Ovary (tissue), 9 donors: ENCODE measurements around the gene GDAP2. TPM values are rescaled to one million over a fixed set of nuclear protein-coding genes. Genes with fewer than 3 reads are reported as not detected.

Experiments
- DNase-seq, 5 donors: peaks; one replicate each; pipeline ENCODE4 v3.0.0-alpha.2; 2019 to 2020
- H3K27ac ChIP-seq, 2 donors: fragments of 200-600 bp; one replicate each; pipeline versions ENCODE4 v1.5.1 to v1.8.0; 2019 to 2022
- H3K27me3 ChIP-seq: fragments of 200-600 bp; one replicate; pipeline ENCODE4 v1.8.0; 2022
- H3K36me3 ChIP-seq: fragments of 200-600 bp; sonication (generic); one replicate; pipeline ENCODE4 v1.5.1; 2019
- H3K4me1 ChIP-seq: one replicate; pipeline ENCODE4 v1.8.1; 2013; ENCODE audit warnings: mild to moderate bottlenecking, moderate library complexity; ENCODE audit not compliant: insufficient read depth
- H3K4me3 ChIP-seq: fragments of 200-600 bp; sonication (generic); one replicate; pipeline ENCODE4 v1.5.1; 2017
- H3K9me3 ChIP-seq, 2 donors: fragments of 200-600 bp in 1 of 2; sonication (generic) in 1 of 2; one replicate each; pipeline versions ENCODE4 v1.5.1 to v1.8.1; 2013 to 2019; ENCODE audit warnings: mild to moderate bottlenecking in 1 of 2, moderate library complexity in 1 of 2
- CTCF ChIP-seq, 3 donors: fragments of 450-650 bp in 2 of 3; fragments of 200-600 bp in 1 of 3; IDR thresholded peaks; one replicate each; pipeline versions ENCODE4 v1.5.1 to v1.8.0; 2016 to 2022; ENCODE audit warnings: antibody characterized with exemption in 3 of 3, mild to moderate bottlenecking in 1 of 3
- EP300 ChIP-seq: sonication (generic); formaldehyde crosslinking; IDR thresholded peaks from one replicate; pipeline ENCODE4 v1.6.1; 2017; ENCODE audit warnings: antibody characterized with exemption
- POLR2A ChIP-seq: fragments of 450-650 bp; IDR thresholded peaks from one replicate; pipeline ENCODE4 v1.6.1; 2017; ENCODE audit warnings: antibody characterized with exemption, mild to moderate bottlenecking, moderate library complexity
- WGBS, 3 donors: extraction: QIAGEN DNeasy Blood & Tissue Kit in 1 of 3; methylation state at CpG; one replicate each; pipeline versions ENCODE4 v1.1.5 to v1.1.7; 2013 to 2017; 5-methylcytosine and 5-hydroxymethylcytosine counted together
- intact Hi-C, 4 donors: fragments of 100-400 bp; cut with DNase I; formaldehyde crosslinking; loops; one replicate each; pipeline versions ENCODE4 v1.11.0 to v1.15.1; 2022 to 2023
- polyA plus RNA-seq, 2 donors: library from polyadenylated mRNA; stranded (reverse); fragments of 200-250 nt in 1 of 2; fragments of 350-450 nt in 1 of 2; fragmentation: Illumina TruSeq in 1 of 2; extraction: RNeasy Lipid Tissue Mini Kit (QIAGEN cat#74804) in 1 of 2; gene quantifications; one replicate each; pipeline ENCODE4 v1.2.3, GENCODE V29; 2013 to 2014
- total RNA-seq, 7 donors: library from RNA; depleted of rRNA in 2 of 7; stranded (reverse); fragments of >200 nt in 2 of 7; fragmentation: NEBNext Ultra II Directional in 3 of 7; extraction: Animal tissue kit (Norgen Biotek cat#: 25700) in 3 of 7; gene quantifications; one replicate each; pipeline versions ENCODE4 v1.1.0 to v1.2.4, GENCODE V29; 2016 to 2023
- donor health status: DM: no; HTN: no; CAD: no; lungs with moderate emphysema.
- donor health status: DM: no; HTN: no; CAD: no.
- donor health status: Bipolar disorder and iron deficiency.
- donor health status: DM: yes; HTN: yes; CAD: no.
- donor health status: DM: no; HTN: no; CAD: no.
- donor health status: DM: yes; HTN: yes; CAD: no.

GDAP2 gene
- total and polyA plus RNA-seq, 9 donors, result 2.4 to 29.8 (median 20.8) TPM

GRCh38 chr1:117952386-117952785, 23.0 kb upstream of the GDAP2 start:
- intact Hi-C loops, result no loop called here
- TF ChIP-seq EP300 (no peak), CTCF (IDR thresholded peaks at IDR 0.05) (no peak), POLR2A (no peak)
- H3K27ac ChIP-seq, result no peak overlapping the region
- H3K9me3 ChIP-seq, result no peaks in the 10 kb centered on the region
- H3K36me3 ChIP-seq, result no peaks in the 10 kb centered on the region
- WGBS, 3 donors, result 92 to 96% (median 94%) methylated on average over 1 of the region's 1 CpG
- no peak overlapping the region for H3K4me3 ChIP-seq
- no peak for DNase-seq
- no peaks in the 10 kb centered on the region for H3K27me3 ChIP-seq
- H3K4me1 ChIP-seq, result no peaks in the 10 kb centered on the region

GRCh38 chr1:117942293-117942692, 12.9 kb upstream of the GDAP2 start:
- Histone ChIP-seq H3K9me3 (no peaks in the 10 kb centered on the region), H3K36me3 (no peaks in the 10 kb centered on the region), H3K27me3 (no peaks in the 10 kb centered on the region), H3K27ac (no peak overlapping the region), H3K4me3 (no peak overlapping the region), H3K4me1 (no peaks in the 10 kb centered on the region)
- DNase-seq, result no peak
- intact Hi-C loops, result no loop called here
- TF ChIP-seq EP300, result no peak
- no peak for TF ChIP-seq POLR2A
- TF ChIP-seq CTCF (IDR thresholded peaks at IDR 0.05), result no peak
- 84 to 98% (median 96%) methylated on average over 2 of the region's 2 CpGs for WGBS, 3 donors

GRCh38 chr1:117933769-117934168, 4.3 kb upstream of the GDAP2 start:
- TF ChIP-seq POLR2A (no peak), EP300 (no peak), CTCF (IDR thresholded peaks at IDR 0.05) (no peak)
- no peaks in the 10 kb centered on the region for H3K27me3 ChIP-seq
- H3K4me1 ChIP-seq, result peaks cover 7% of the 10 kb centered on the region
- no peak overlapping the region for H3K4me3 ChIP-seq
- 90 to 93% (median 91%) methylated on average over 2 of the region's 2 CpGs for WGBS, 3 donors
- intact Hi-C loops, result no loop called here
- no peaks in the 10 kb centered on the region for H3K9me3 ChIP-seq
- H3K27ac ChIP-seq, result no peak overlapping the region
- no peak for DNase-seq
- H3K36me3 ChIP-seq, result no peaks in the 10 kb centered on the region

- no peak for TF ChIP-seq EP300
- no peak for TF ChIP-seq CTCF (IDR thresholded peaks at IDR 0.05)
- no peak for TF ChIP-seq POLR2A
- no peaks in the 10 kb centered on the region for H3K27me3 ChIP-seq
- WGBS, 3 donors, result 95 to 98% (median 95%) methylated on average over 4 of the region's 4 CpGs
- no peak overlapping the region for H3K4me3 ChIP-seq
- intact Hi-C loops, result no loop called here
- H3K27ac ChIP-seq, result no peak overlapping the region
- no peak for DNase-seq
- H3K36me3 ChIP-seq, result no peaks in the 10 kb centered on the region
- H3K9me3 ChIP-seq, result no peaks in the 10 kb centered on the region
- peaks cover 11% of the 10 kb centered on the region for H3K4me1 ChIP-seq
Observed at GRCh38 chr1:117932576-117932975, 3.2 kb upstream of the GDAP2 start.

- no peak for DNase-seq
- no peak for TF ChIP-seq POLR2A
- no peak for TF ChIP-seq CTCF (IDR thresholded peaks at IDR 0.05)
- no peak for TF ChIP-seq EP300
- intact Hi-C loops, result no loop called here
- no peaks in the 10 kb centered on the region for H3K27me3 ChIP-seq
- peaks cover 11% of the 10 kb centered on the region for H3K4me1 ChIP-seq
- no peaks in the 10 kb centered on the region for H3K9me3 ChIP-seq
- WGBS, 3 donors, result 1 to 2% (median 2%) methylated on average over 6 of the region's 6 CpGs
- peak overlapping the region; percentile 68 for H3K4me3 ChIP-seq
- no peak overlapping the region for H3K27ac ChIP-seq
- no peaks in the 10 kb centered on the region for H3K36me3 ChIP-seq
Observed at GRCh38 chr1:117930484-117930883, 1.1 kb upstream of the GDAP2 start.
